Measurements from ENCODE around the gene EEF1AKMT1. TPM values are rescaled to one million over a fixed set of nuclear protein-coding genes. Genes with fewer than 3 reads are reported as not detected.

The EEF1AKMT1 gene
- total RNA-seq, 1 experiment from 2014 or later = 8.9 TPM

DNA sequence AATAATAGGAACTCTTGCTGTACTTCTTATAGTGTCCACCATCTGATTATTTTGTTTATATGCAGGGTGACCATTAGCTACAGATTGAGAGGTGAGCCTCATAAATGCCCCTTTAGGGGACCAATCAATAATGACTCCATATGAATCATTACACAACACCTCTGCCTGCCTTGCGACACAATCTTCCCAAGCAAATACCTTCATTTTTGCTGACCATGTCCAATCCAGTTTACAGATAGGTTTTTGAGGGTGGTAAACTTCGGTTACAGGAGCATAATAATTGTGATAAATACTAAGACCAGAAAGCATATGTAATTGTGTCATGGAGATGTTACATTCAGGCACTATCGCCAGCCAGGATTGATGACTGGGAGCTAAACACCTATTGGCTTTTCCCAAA lies 93.9 kb downstream of the EEF1AKMT1 start:
- H3K27ac ChIP-seq = no peak overlapping the region
- H3K4me1 ChIP-seq (replicated peaks; ENCODE audit: insufficient read depth) = no peaks in the 10 kb centered on the region
- no TSS peak for BruUV-seq (replicated peaks)
- no peak overlapping the region for H3K4me3 ChIP-seq
- no peaks in the 10 kb centered on the region for H3F3A ChIP-seq (ENCODE audit: insufficient read depth, low read depth)
- no peak for TF ChIP-seq EZH2 (IDR thresholded peaks at IDR 0.05; ENCODE audit: low read depth)
- TF ChIP-seq, protein P1, sequence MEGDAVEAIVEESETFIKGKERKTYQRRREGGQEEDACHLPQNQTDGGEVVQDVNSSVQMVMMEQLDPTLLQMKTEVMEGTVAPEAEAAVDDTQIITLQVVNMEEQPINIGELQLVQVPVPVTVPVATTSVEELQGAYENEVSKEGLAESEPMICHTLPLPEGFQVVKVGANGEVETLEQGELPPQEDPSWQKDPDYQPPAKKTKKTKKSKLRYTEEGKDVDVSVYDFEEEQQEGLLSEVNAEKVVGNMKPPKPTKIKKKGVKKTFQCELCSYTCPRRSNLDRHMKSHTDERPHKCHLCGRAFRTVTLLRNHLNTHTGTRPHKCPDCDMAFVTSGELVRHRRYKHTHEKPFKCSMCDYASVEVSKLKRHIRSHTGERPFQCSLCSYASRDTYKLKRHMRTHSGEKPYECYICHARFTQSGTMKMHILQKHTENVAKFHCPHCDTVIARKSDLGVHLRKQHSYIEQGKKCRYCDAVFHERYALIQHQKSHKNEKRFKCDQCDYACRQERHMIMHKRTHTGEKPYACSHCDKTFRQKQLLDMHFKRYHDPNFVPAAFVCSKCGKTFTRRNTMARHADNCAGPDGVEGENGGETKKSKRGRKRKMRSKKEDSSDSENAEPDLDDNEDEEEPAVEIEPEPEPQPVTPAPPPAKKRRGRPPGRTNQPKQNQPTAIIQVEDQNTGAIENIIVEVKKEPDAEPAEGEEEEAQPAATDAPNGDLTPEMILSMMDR (conservative IDR thresholded peaks at IDR 0.05) = no peak
- no peaks in the 10 kb centered on the region for H3K36me3 ChIP-seq (ENCODE audit: low read depth)
- H3K9me2 ChIP-seq (ENCODE audit: insufficient read depth) = no peaks in the 10 kb centered on the region
- no peak overlapping the region for H3K4me2 ChIP-seq
- intact Hi-C loops (cut with micrococcal nuclease; ENCODE audit: unreplicated experiment) = no loop called here
- no peak overlapping the region for H2AFZ ChIP-seq
- H3K79me2 ChIP-seq (ENCODE audit: low read depth) = no peaks in the 10 kb centered on the region
- CTCF ChIA-PET = no interaction called here
- no peaks in the 10 kb centered on the region for H3K9me3 ChIP-seq (ENCODE audit: insufficient read depth, low read depth)
- H4K20me1 ChIP-seq (ENCODE audit: insufficient read depth) = no peaks in the 10 kb centered on the region
- H3K27me3 ChIP-seq (ENCODE audit: insufficient read depth, low read depth) = no peaks in the 10 kb centered on the region
- no peak for DNase-seq
- POLR2A ChIA-PET (ENCODE audit: unreplicated experiment) = no interaction called here

Other genes with a start within 250 kb of the EEF1AKMT1 start
- gene CRYL1, start 248.1 kb downstream of the EEF1AKMT1 start, total RNA-seq (2021) = 8.4 and 8.7 TPM in 2 replicates
- 11.0 and 11.7 TPM in 2 replicates for gene IFT88, start 206.8 kb downstream of the EEF1AKMT1 start, total RNA-seq (2021)
- 0.35 and 0.37 TPM in 2 replicates for gene IL17D, start 70.3 kb downstream of the EEF1AKMT1 start, total RNA-seq (2021)
- gene XPO4, start 128.8 kb upstream of the EEF1AKMT1 start, total RNA-seq (2021) = 8.3 and 11.1 TPM in 2 replicates